K562 (cell line): Measurements from ENCODE around the gene NUP214. TPM values are rescaled to one million over a fixed set of nuclear protein-coding genes. Genes with fewer than 3 reads are reported as not detected.
A peak's percentile ranks its signal among the peaks of the same experiment; 100 is the strongest.

ENCODE experiments used
- ATAC-seq: fragments of 200-7000 bp; cut with Tn5 transposase; 3 replicates; pipeline ENCODE4 v1.9.1; 2020; ENCODE audit warnings: moderate library complexity
- BruUV-seq: library from RNA; stranded (reverse); fragments of 400-500 nt; replicated peaks from 2 replicates; lab custom pipeline; 2021; lab: Mats Ljungman, UMichigan
- CTCF ChIA-PET: fragments of 300-600 bp; formaldehyde crosslinking; extraction: SDS; loops from one replicate; lab custom pipeline; 2021; ENCODE audit warnings: low intra/inter-chr PET ratio; lab: Yijun Ruan, JAX
- POLR2A ChIA-PET: fragments of 300-600, 350-650 bp; sonication (Branson Sonifier 250); formaldehyde crosslinking; extraction: SDS; loops from one replicate; lab custom pipeline; 2021; ENCODE audit warnings: antibody characterized with exemption, inconsistent platforms; lab: Yijun Ruan, JAX
- DNase-seq, 4 experiments: peaks; one replicate each; pipeline versions ENCODE4 v3.0.0 to v3.0.0-alpha.2; 2011 to 2018; ENCODE audit warnings: low spot score in 3 of 4, mixed read lengths in 3 of 4; ENCODE audit errors: extremely low read depth in 1 of 4
- FAIRE-seq: peaks from 2 replicates; lab custom pipeline; 2011; peaks lifted over from hg19 to GRCh38; lab: Jason Lieb, UNC
- H2AFZ ChIP-seq: 2 replicates; pipeline ENCODE4 v1.6.0; 2011; ENCODE audit warnings: low read depth, low read length, control low read depth, inconsistent platforms
- H3K27ac ChIP-seq: fragments of 200-600 bp; 3 replicates; pipeline ENCODE4 v1.8.0; 2011; ENCODE audit warnings: low read depth, mild to moderate bottlenecking, control low read depth, inconsistent platforms, low read length, moderate library complexity, mixed read lengths; ENCODE audit errors: extremely low read depth
- H3K27me3 ChIP-seq, 2 experiments: fragments of 300-600 bp in 1 of 2; 2 replicates in 1 of 2; 3 replicates in 1 of 2; pipeline versions ENCODE4 v1.6.0 to v1.8.0; 2011; ENCODE audit warnings: inconsistent platforms in 2 of 2, low read length in 2 of 2, mild to moderate bottlenecking in 1 of 2, mixed read lengths in 1 of 2, moderate library complexity in 1 of 2; ENCODE audit not compliant: control insufficient read depth in 2 of 2, insufficient read depth in 2 of 2
- H3K36me3 ChIP-seq: fragments of 300-600 bp; 3 replicates; pipeline ENCODE4 v1.8.0; 2011; ENCODE audit warnings: mild to moderate bottlenecking, low read length, inconsistent platforms; ENCODE audit not compliant: control insufficient read depth, insufficient read depth
- H3K4me1 ChIP-seq, 2 experiments: fragments of 200-600 bp in 1 of 2; replicated peaks in 1 of 2; 2 replicates in 1 of 2; 3 replicates in 1 of 2; pipeline versions ENCODE4 v1.5.1 to v1.8.0; 2011; ENCODE audit warnings: inconsistent platforms in 2 of 2, low read length in 2 of 2, mild to moderate bottlenecking in 1 of 2, mixed read lengths in 1 of 2, moderate library complexity in 1 of 2; ENCODE audit not compliant: control insufficient read depth in 2 of 2, insufficient read depth in 2 of 2
- H3K4me2 ChIP-seq: 2 replicates; pipeline ENCODE4 v1.6.1; 2011; ENCODE audit warnings: low read length, control low read depth, inconsistent platforms, mixed read lengths; ENCODE audit not compliant: insufficient read depth
- H3K4me3 ChIP-seq: fragments of 200-600 bp; sonication (generic), shearing (Covaris generic); 2 replicates; pipeline ENCODE4 v1.5.1; 2016; ENCODE audit warnings: control low read depth, inconsistent platforms
- H3K79me2 ChIP-seq: fragments of 200-600 bp; 3 replicates; pipeline ENCODE4 v1.8.0; 2011; ENCODE audit warnings: low read length, inconsistent platforms; ENCODE audit not compliant: control insufficient read depth, insufficient read depth
- H3K9ac ChIP-seq, 2 experiments: 2 replicates each; pipeline versions ENCODE4 v1.6.0 to v1.6.1; 2011; ENCODE audit warnings: low read depth in 2 of 2, low read length in 2 of 2, control low read depth in 1 of 2, inconsistent platforms in 1 of 2, mild to moderate bottlenecking in 1 of 2, mixed read lengths in 1 of 2; ENCODE audit not compliant: insufficient read depth in 1 of 2
- H3K9me1 ChIP-seq: one replicate; pipeline ENCODE4 v1.6.0; 2011; ENCODE audit warnings: inconsistent platforms, mild to moderate bottlenecking, low read length, moderate library complexity; ENCODE audit not compliant: control insufficient read depth, insufficient read depth
- H3K9me3 ChIP-seq: replicated peaks from 2 replicates; pipeline ENCODE4 v1.5.1; 2011; ENCODE audit warnings: low read depth, low read length, inconsistent platforms; ENCODE audit not compliant: control insufficient read depth, insufficient read depth
- H4K20me1 ChIP-seq: replicated peaks from 2 replicates; pipeline ENCODE4 v1.6.1; 2011; ENCODE audit warnings: low read length, inconsistent platforms, mixed read lengths; ENCODE audit not compliant: control insufficient read depth, insufficient read depth
- ATF3 ChIP-seq, 2 experiments: fragments of 450-650 bp in 1 of 2; sonication (generic) in 1 of 2; formaldehyde crosslinking in 1 of 2; IDR thresholded peaks in 1 of 2; conservative IDR thresholded peaks in 1 of 2; 2 replicates each; pipeline versions ENCODE4 v1.6.1 to v1.8.1; 2016 to 2023; ENCODE audit warnings: mild to moderate bottlenecking in 2 of 2, moderate library complexity in 2 of 2, inconsistent platforms in 1 of 2, missing genetic modification reagents in 1 of 2
- CHD2 ChIP-seq: IDR thresholded peaks from 2 replicates; pipeline ENCODE4 v1.6.1; 2011; ENCODE audit warnings: low read depth, low read length
- E2F1 ChIP-seq: sonication (generic); formaldehyde crosslinking; IDR thresholded peaks from 2 replicates; pipeline ENCODE4 v1.8.1; 2023; ENCODE audit warnings: mild to moderate bottlenecking, missing genetic modification reagents, moderate library complexity
- HMGXB4 ChIP-seq: sonication (generic); formaldehyde crosslinking; IDR thresholded peaks from 2 replicates; pipeline ENCODE4 v1.8.1; 2023; ENCODE audit warnings: mild to moderate bottlenecking, missing genetic modification reagents
- MLX ChIP-seq, 2 experiments: fragments of 450-650 bp in 1 of 2; sonication (generic) in 1 of 2; formaldehyde crosslinking; conservative IDR thresholded peaks; 2 replicates each; pipeline versions ENCODE4 v1.4.0 to v1.8.1; 2020 to 2022; ENCODE audit warnings: mild to moderate bottlenecking in 1 of 2, missing genetic modification reagents in 1 of 2
- STAT6 ChIP-seq: sonication (generic); formaldehyde crosslinking; IDR thresholded peaks from 2 replicates; pipeline ENCODE4 v1.8.1; 2023; ENCODE audit warnings: mild to moderate bottlenecking, missing genetic modification reagents
- TARDBP ChIP-seq: fragments of 450-650 bp; IDR thresholded peaks from 2 replicates; pipeline ENCODE4 v1.6.1; 2016
- WGBS: fragments of 100-300 bp; shearing (Covaris generic); methylation state at CpG from one replicate; pipeline ENCODE4 v1.1.6; 2016; ENCODE audit warnings: low coverage, mixed read lengths; ENCODE audit not compliant: insufficient coverage; ENCODE audit errors: missing lambda C conversion rate; 5-methylcytosine and 5-hydroxymethylcytosine counted together
- in situ Hi-C: fragments of 300-500 bp; cut with MboI; formaldehyde crosslinking; loops from 4 replicates; pipeline ENCODE4 v1.15.0; 2018; ENCODE audit warnings: inconsistent platforms, mixed read lengths
- intact Hi-C: fragments of 100-400 bp; cut with micrococcal nuclease; formaldehyde crosslinking; loops from 2 replicates; pipeline ENCODE4 v1.14.2; 2022
- polyA plus RNA-seq, 8 experiments: library from polyadenylated mRNA; depleted of rRNA in 4 of 8; stranded (reverse) in 5 of 8; unstranded in 3 of 8; fragments of >200 nt; fragmentation: Nextera tagmentation in 2 of 8; fragmentation: Illumina TruSeq in 1 of 8; extraction: Ambion mirVana in 2 of 8; extraction: Trizol in 1 of 8; gene quantifications; 2 replicates each; pipeline versions ENCODE4 v1.2.1 to v1.2.3, GENCODE V29; 2011 to 2014; ENCODE audit warnings: inconsistent platforms in 1 of 8, missing spikeins in 1 of 8
- total RNA-seq, 7 experiments: library from RNA; depleted of rRNA in 6 of 7; stranded (reverse); fragments of >200 nt in 6 of 7; fragmentation: Illumina TruSeq in 2 of 7; extraction: Trizol in 2 of 7; gene quantifications; 2 replicates each; pipeline versions ENCODE4 v1.2.1 to v1.2.3, GENCODE V29; 2011 to 2021; ENCODE audit warnings: low replicate concordance in 1 of 7

NUP214 gene
- total and polyA plus RNA-seq, 9 of the 15 experiments (the other 6 are each of a cell fraction or from before 2014, with no cell fraction given): 56.9 to 332 (median 97.1) TPM

- no TSS peak for BruUV-seq
- H3K4me1 ChIP-seq: peaks cover 11 to 29% of the 10 kb centered on the region in 2 experiments; a peak in 4 of 5 replicates
- no peak overlapping the region for H3K4me3 ChIP-seq
- no peak overlapping the region for H3K4me2 ChIP-seq
- DNase-seq: no peak
- FAIRE-seq: no peak
- no peaks in the 10 kb centered on the region for H3K9me3 ChIP-seq
- ATAC-seq: no peak
- H3K27me3 ChIP-seq: no peaks in the 10 kb centered on the region
- ChIA-PET CTCF (interaction anchor here (0.8 to 3.1 kb wide), 5 partner anchors 93 to 194 kb away, joined by 3 to 44 read pairs (median 6); no protein-coding TSS in a partner anchor), POLR2A (interaction anchor here (0.6 to 14.6 kb wide), 32 partner anchors 13 to 314 kb away, joined by 3 to 264 read pairs (median 5); partner anchors contain the start of gene NUP214)
- H3K36me3 ChIP-seq: peaks cover 92% of the 10 kb centered on the region
- peak overlapping the region; percentile 24 for H3K27ac ChIP-seq
- peak overlapping the region; percentile 0; a peak in 2 of 4 replicates for H3K9ac ChIP-seq
- H3K79me2 ChIP-seq: peaks cover 8% of the 10 kb centered on the region; the same call in 2 of the 3 replicates
- no peak overlapping the region for H2AFZ ChIP-seq
- 82% methylated on average over 4 of the region's 4 CpGs for WGBS
- in situ Hi-C loops: loop anchor here (5.0 kb wide), 1 partner anchor 153 kb away; no protein-coding TSS in a partner anchor
- TF ChIP-seq STAT6 (CRISPR knock-in tag) (peak; percentile 85; the same call in 1 of the 2 replicates), ATF3 (IDR thresholded peaks at IDR 0.05) (no peak), ATF3 (CRISPR knock-in tag; conservative IDR thresholded peaks at IDR 0.05) (peak; percentile 84), TARDBP (no peak), HMGXB4 (CRISPR knock-in tag) (peak; percentile 75; the same call in 1 of the 2 replicates), E2F1 (CRISPR knock-in tag) (peak; percentile 22; the same call in 1 of the 2 replicates), MLX (CRISPR knock-in tag; conservative IDR thresholded peaks at IDR 0.05) (peak in 1 of 2 experiments; percentile 17; a peak in 1 of 4 replicates), CHD2 (no peak)
- peaks cover 11% of the 10 kb centered on the region for H3K9me1 ChIP-seq
- peaks cover 7% of the 10 kb centered on the region for H4K20me1 ChIP-seq
- intact Hi-C loops: loop anchor here (1.0 to 2.0 kb wide), 2 partner anchors 55 to 99 kb away; partner anchors contain the start of gene NUP214
Observed at GRCh38 chr9:131179561-131180219, 54.3 kb downstream of the NUP214 start.
